SH-SY5Y (cell line): ENCODE measurements around the gene LILRB2.

Source experiments
- GATA2 ChIP-seq: IDR thresholded peaks from 2 replicates; pipeline ENCODE4 v1.6.1; 2011; ENCODE audit warnings: mild to moderate bottlenecking, low read depth, low read length
- GATA3 ChIP-seq: IDR thresholded peaks from 2 replicates; pipeline ENCODE4 v1.6.1; 2011; ENCODE audit warnings: low read depth, mild to moderate bottlenecking, low read length, moderate library complexity

- TF ChIP-seq GATA2 (no peak), GATA3 (no peak)
These were observed 31.1 kb upstream of the LILRB2 start for GRCh38 chr19:54312011-54312410.
